HG02588 (cell line): ENCODE data around the gene DFFA.
"Not testable (repeated sequence)": the region's sequence is repeated elsewhere in the genome, so short reads cannot be mapped to it uniquely, and the experiment has no call there.

Source experiments
- ATAC-seq: cut with Tn5 transposase; IDR thresholded peaks from one replicate; pipeline ENCODE4 v1.9.1; 2021; ENCODE audit warnings: mild to moderate bottlenecking, moderate library complexity; ENCODE audit not compliant: unreplicated experiment

Gene DFFA

GRCh38 chr1:10430216-10431069 lies 41.9 kb downstream of the DFFA start, which contains the start of gene CENPS:
CENPS (plus strand) TSS chr1:10430433; CDS start chr1:10430518, 85 bp downstream.
- peak; percentile 80 for ATAC-seq

- ATAC-seq, result no peak
Observed at GRCh38 chr1:10429868-10430215, 42.5 kb downstream of the DFFA start.

- no peak for ATAC-seq
Observed at GRCh38 chr1:10428984-10429383, 43.3 kb downstream of the DFFA start.

- ATAC-seq, result not testable (repeated sequence)
Observed at GRCh38 chr1:10426535-10426848, 45.8 kb downstream of the DFFA start.

GRCh38 chr1:10425826-10426534 lies 46.3 kb downstream of the DFFA start:
- ATAC-seq, result not testable (repeated sequence)

GRCh38 chr1:10424651-10425050 lies 47.7 kb downstream of the DFFA start:
- ATAC-seq, result no peak

GRCh38 chr1:10424034-10424433 lies 48.3 kb downstream of the DFFA start:
- no peak for ATAC-seq

GRCh38 chr1:10421637-10422036 lies 50.7 kb downstream of the DFFA start:
- ATAC-seq, result no peak

GRCh38 chr1:10419351-10419750 lies 53.0 kb downstream of the DFFA start:
- ATAC-seq, result no peak

- not testable (repeated sequence) for ATAC-seq
Observed at GRCh38 chr1:10418741-10419140, 53.6 kb downstream of the DFFA start.

- not testable (repeated sequence) for ATAC-seq
Observed at GRCh38 chr1:10415967-10416366, 56.4 kb downstream of the DFFA start.

- no peak for ATAC-seq
Observed at GRCh38 chr1:10415211-10415930, 57.0 kb downstream of the DFFA start.

- ATAC-seq, result no peak
Observed at GRCh38 chr1:10407201-10407600, 65.1 kb downstream of the DFFA start.
